GM21786 (cell line): ENCODE data around the gene SDK1.

Experiments used
- ATAC-seq: cut with Tn5 transposase; IDR thresholded peaks from one replicate; pipeline ENCODE4 v1.9.1; 2021; ENCODE audit not compliant: unreplicated experiment

SDK1 gene

GRCh38 chr7:3332308-3332707 is 31.3 kb downstream of the SDK1 start:
- ATAC-seq = no peak

- no peak for ATAC-seq
Observed at GRCh38 chr7:3333861-3334260, 32.8 kb downstream of the SDK1 start.

GRCh38 chr7:3336042-3336665 is 35.1 kb downstream of the SDK1 start:
- no peak for ATAC-seq

- no peak for ATAC-seq
Observed at GRCh38 chr7:3338161-3338560, 37.1 kb downstream of the SDK1 start.

- no peak for ATAC-seq
Observed at GRCh38 chr7:3345699-3346481, 44.8 kb downstream of the SDK1 start.

- no peak for ATAC-seq
Observed at GRCh38 chr7:3349126-3349525, 48.1 kb downstream of the SDK1 start.

GRCh38 chr7:3356173-3356572 is 55.1 kb downstream of the SDK1 start:
- no peak for ATAC-seq

GRCh38 chr7:3358991-3359390 is 57.9 kb downstream of the SDK1 start:
- ATAC-seq = no peak

- ATAC-seq = no peak
Observed at GRCh38 chr7:3367261-3367660, 66.2 kb downstream of the SDK1 start.

- ATAC-seq = no peak
Observed at GRCh38 chr7:3370068-3370830, 69.2 kb downstream of the SDK1 start.

- no peak for ATAC-seq
Observed at GRCh38 chr7:3370921-3371320, 69.9 kb downstream of the SDK1 start.

- ATAC-seq = no peak
Observed at GRCh38 chr7:3371601-3372000, 70.5 kb downstream of the SDK1 start.

GRCh38 chr7:3374239-3374638 is 73.2 kb downstream of the SDK1 start:
- no peak for ATAC-seq

- ATAC-seq = no peak
Observed at GRCh38 chr7:3378390-3379150, 77.5 kb downstream of the SDK1 start.

- ATAC-seq = no peak
Observed at GRCh38 chr7:3380034-3380433, 79.0 kb downstream of the SDK1 start.

- ATAC-seq = no peak
Observed at GRCh38 chr7:3380886-3381685, 80.0 kb downstream of the SDK1 start.

GRCh38 chr7:3386423-3387190 is 85.6 kb downstream of the SDK1 start:
- ATAC-seq = no peak

GRCh38 chr7:3393862-3394261 is 92.8 kb downstream of the SDK1 start:
- ATAC-seq = no peak

GRCh38 chr7:3397324-3397723 is 96.3 kb downstream of the SDK1 start:
- no peak for ATAC-seq

- ATAC-seq = no peak
Observed at GRCh38 chr7:3399858-3400257, 98.8 kb downstream of the SDK1 start.
